T-cell (primary cell): Measurements from ENCODE around the gene ZNF432. TPM values are rescaled to one million over a fixed set of nuclear protein-coding genes. Genes with fewer than 3 reads are reported as not detected.

Experiments used
- ATAC-seq, 4 experiments: fragments of 200-7000 bp in 3 of 4; fragments of 150-1000 bp in 1 of 4; cut with Tn5 transposase; replicated peaks in 1 of 4; 1 replicate in 3 of 4; 2 replicates in 1 of 4; pipeline ENCODE4 v1.10.0; 2021; ENCODE audit warnings: moderate library complexity in 3 of 4, mild to moderate bottlenecking in 2 of 4, moderate number of reproducible peaks in 1 of 4
- CTCF ChIA-PET, 2 donors: fragments of 300-600 bp; sonication (Branson Sonifier 250); formaldehyde crosslinking; loops; one replicate each; lab custom pipeline; 2022; ENCODE audit warnings: antibody characterized with exemption in 2 of 2; lab: Charles Lee
- POLR2A ChIA-PET, 2 donors: fragments of 300-600 bp; sonication (Branson Sonifier 250); formaldehyde crosslinking; loops; one replicate each; lab custom pipeline; 2022; ENCODE audit warnings: antibody characterized with exemption in 2 of 2; lab: Charles Lee
- DNase-seq, 35 experiments: peaks; one replicate each; pipeline versions ENCODE4 v3.0.0 to v3.0.0-alpha.2; 2013 to 2023
- H3K27ac ChIP-seq: one replicate; pipeline ENCODE4 v1.5.1; 2013; ENCODE audit warnings: low read length
- H3K27me3 ChIP-seq, 2 experiments: replicated peaks in 1 of 2; 1 replicate in 1 of 2; 2 replicates in 1 of 2; pipeline versions ENCODE4 v1.6.1 to v1.7.0; 2013; ENCODE audit warnings: low read length in 1 of 2, mixed read lengths in 1 of 2; ENCODE audit not compliant: control insufficient read depth in 2 of 2, insufficient read depth in 2 of 2; ENCODE audit errors: extremely low read depth in 1 of 2
- H3K36me3 ChIP-seq, 2 donors: 1 replicate in 1 of 2; 2 replicates in 1 of 2; pipeline versions ENCODE4 v1.6.1 to v1.7.0; 2013; ENCODE audit warnings: low read length in 1 of 2; ENCODE audit not compliant: control insufficient read depth in 2 of 2, insufficient read depth in 1 of 2; ENCODE audit errors: extremely low read depth in 1 of 2
- H3K4me1 ChIP-seq, 2 experiments: 1 replicate in 1 of 2; 2 replicates in 1 of 2; pipeline versions ENCODE4 v1.6.1 to v1.7.0; 2013; ENCODE audit warnings: low read length in 2 of 2, mixed read lengths in 1 of 2; ENCODE audit not compliant: insufficient read depth in 2 of 2, control insufficient read depth in 1 of 2; ENCODE audit errors: extremely low read depth in 1 of 2
- H3K4me3 ChIP-seq, 2 donors: 1 replicate in 1 of 2; 2 replicates in 1 of 2; pipeline versions ENCODE4 v1.5.1 to v1.7.0; 2013; ENCODE audit warnings: mild to moderate bottlenecking in 2 of 2, low read length in 1 of 2, moderate library complexity in 1 of 2; ENCODE audit not compliant: control insufficient read depth in 1 of 2; ENCODE audit errors: extremely low read depth in 1 of 2
- H3K9me3 ChIP-seq: 2 replicates; pipeline ENCODE4 v1.7.0; 2013
- H3K27ac Mint-ChIP-seq, 2 donors: one replicate each; pipeline ENCODE4 v1.8.0; 2020 to 2021; ENCODE audit warnings: mild to moderate bottlenecking in 2 of 2, mixed read lengths in 2 of 2
- H3K27me3 Mint-ChIP-seq, 2 donors: one replicate each; pipeline ENCODE4 v1.8.0; 2021 to 2022; ENCODE audit warnings: mixed read lengths in 2 of 2
- H3K36me3 Mint-ChIP-seq: one replicate; pipeline ENCODE4 v1.8.0; 2021; ENCODE audit warnings: mixed read lengths
- H3K4me1 Mint-ChIP-seq, 3 donors: one replicate each; pipeline ENCODE4 v1.8.0; 2020 to 2022; ENCODE audit warnings: mixed read lengths in 3 of 3, mild to moderate bottlenecking in 1 of 3
- H3K4me3 Mint-ChIP-seq, 3 donors: one replicate each; pipeline ENCODE4 v1.8.0; 2020 to 2022; ENCODE audit warnings: mild to moderate bottlenecking in 3 of 3, mixed read lengths in 3 of 3, moderate library complexity in 3 of 3
- H3K9me3 Mint-ChIP-seq, 3 donors: one replicate each; pipeline ENCODE4 v1.8.0; 2020 to 2022; ENCODE audit warnings: mixed read lengths in 3 of 3
- WGBS: methylation state at CpG from one replicate; pipeline ENCODE4 v1.1.5; 2013; ENCODE audit warnings: missing lambda C conversion rate; ENCODE audit not compliant: insufficient coverage; 5-methylcytosine and 5-hydroxymethylcytosine counted together
- total RNA-seq, 35 experiments: library from RNA in 6 of 35; stranded (reverse) in 6 of 35; fragments of 120-200 nt in 1 of 35; gene quantifications; one replicate each; pipeline versions ENCODE4 v1.2.1 to v1.2.4 and lab custom pipeline; 2013 to 2026

The ZNF432 gene
- total RNA-seq, 5 donors from 2014 or later (not counting 1 experiment from before 2014, with no cell fraction given), result 12.9 to 22.1 (median 17.3) TPM

DNA sequence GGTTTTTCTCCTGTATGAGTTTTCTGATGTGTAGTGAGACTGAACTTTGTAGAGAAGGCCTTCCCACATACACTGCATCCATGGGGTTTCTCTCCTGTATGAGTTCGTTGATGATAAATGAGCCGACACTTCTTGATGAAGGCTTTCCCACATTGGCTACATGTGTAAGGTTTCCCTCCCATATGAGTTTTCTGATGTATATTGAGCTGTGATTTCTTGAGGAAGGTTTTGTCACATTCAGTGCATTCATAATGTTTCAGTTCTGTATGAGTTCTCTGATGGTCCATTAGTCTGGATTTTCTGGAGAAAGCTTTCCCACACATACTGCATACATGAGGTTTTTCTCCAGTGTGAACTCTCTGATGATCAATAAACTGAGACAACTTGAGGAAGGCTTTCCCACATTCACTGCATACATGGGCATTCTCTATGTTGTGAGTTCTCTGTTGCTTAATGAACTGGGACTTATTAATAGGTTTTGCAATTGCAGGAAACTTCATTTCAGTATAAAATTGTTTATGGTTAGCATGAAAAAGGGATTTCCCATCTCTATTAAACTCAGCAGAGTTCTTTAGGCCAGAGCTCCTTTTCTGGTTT lies 54.5 kb downstream of the ZNF432 start:
- peaks cover 80% of the 10 kb centered on the region for H3K36me3 Mint-ChIP-seq
- no peaks in the 10 kb centered on the region for H3K27me3 Mint-ChIP-seq
- ATAC-seq (no peak), DNase-seq (no peak)
- no peak overlapping the region for H3K4me3 Mint-ChIP-seq
- H3K27ac ChIP-seq, result no peak overlapping the region
- peaks cover 20 to 60% (median 57%) of the 10 kb centered on the region in 3 donors for H3K9me3 Mint-ChIP-seq
- no CpG with 5 or more reads among the region's 2 CpGs for WGBS
- ChIA-PET POLR2A (no interaction called here), CTCF (no interaction called here)
- H3K27ac Mint-ChIP-seq, result no peak overlapping the region
- H3K27me3 ChIP-seq, result no peaks in the 10 kb centered on the region
- H3K9me3 ChIP-seq, result peaks cover 36% of the 10 kb centered on the region
- H3K4me1 ChIP-seq, result no peaks in the 10 kb centered on the region
- H3K36me3 ChIP-seq, result peaks cover 16 to 38% of the 10 kb centered on the region in 2 donors
- no peak overlapping the region for H3K4me3 ChIP-seq
- H3K4me1 Mint-ChIP-seq, result no peaks in the 10 kb centered on the region

DNA sequence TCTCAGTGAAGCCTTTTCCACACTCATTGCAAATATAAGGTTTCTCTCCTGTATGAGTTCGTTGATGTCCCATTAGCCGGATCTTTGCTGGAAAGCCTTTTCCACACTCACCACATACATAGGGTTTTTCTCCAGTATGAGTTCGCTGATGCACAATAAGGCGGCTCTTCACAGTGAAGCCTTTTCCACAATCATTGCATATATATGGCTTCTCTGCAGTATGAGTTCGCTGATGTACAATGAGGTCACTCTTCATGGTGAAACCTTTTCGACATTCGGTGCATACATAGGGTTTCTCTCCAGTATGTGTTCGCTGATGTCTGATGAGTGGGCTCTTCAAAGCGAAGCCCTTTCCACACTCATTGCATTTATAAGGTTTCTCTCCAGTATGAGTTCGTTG lies 55.2 kb downstream of the ZNF432 start:
- H3K36me3 Mint-ChIP-seq, result peaks cover 79% of the 10 kb centered on the region
- ChIA-PET POLR2A (no interaction called here), CTCF (no interaction called here)
- DNase-seq (no peak), ATAC-seq (no peak)
- H3K27me3 Mint-ChIP-seq, result no peaks in the 10 kb centered on the region
- 100% methylated on average over 2 of the region's 10 CpGs for WGBS
- Histone ChIP-seq H3K27me3 (no peaks in the 10 kb centered on the region), H3K9me3 (peaks cover 33% of the 10 kb centered on the region), H3K27ac (no peak overlapping the region), H3K36me3 (peaks cover 13 to 31% of the 10 kb centered on the region in 2 donors), H3K4me3 (no peak overlapping the region), H3K4me1 (no peaks in the 10 kb centered on the region)
- peaks cover 25 to 65% (median 61%) of the 10 kb centered on the region in 3 donors for H3K9me3 Mint-ChIP-seq
- H3K4me1 Mint-ChIP-seq, result no peaks in the 10 kb centered on the region
- no peak overlapping the region for H3K4me3 Mint-ChIP-seq
- no peak overlapping the region for H3K27ac Mint-ChIP-seq

DNA sequence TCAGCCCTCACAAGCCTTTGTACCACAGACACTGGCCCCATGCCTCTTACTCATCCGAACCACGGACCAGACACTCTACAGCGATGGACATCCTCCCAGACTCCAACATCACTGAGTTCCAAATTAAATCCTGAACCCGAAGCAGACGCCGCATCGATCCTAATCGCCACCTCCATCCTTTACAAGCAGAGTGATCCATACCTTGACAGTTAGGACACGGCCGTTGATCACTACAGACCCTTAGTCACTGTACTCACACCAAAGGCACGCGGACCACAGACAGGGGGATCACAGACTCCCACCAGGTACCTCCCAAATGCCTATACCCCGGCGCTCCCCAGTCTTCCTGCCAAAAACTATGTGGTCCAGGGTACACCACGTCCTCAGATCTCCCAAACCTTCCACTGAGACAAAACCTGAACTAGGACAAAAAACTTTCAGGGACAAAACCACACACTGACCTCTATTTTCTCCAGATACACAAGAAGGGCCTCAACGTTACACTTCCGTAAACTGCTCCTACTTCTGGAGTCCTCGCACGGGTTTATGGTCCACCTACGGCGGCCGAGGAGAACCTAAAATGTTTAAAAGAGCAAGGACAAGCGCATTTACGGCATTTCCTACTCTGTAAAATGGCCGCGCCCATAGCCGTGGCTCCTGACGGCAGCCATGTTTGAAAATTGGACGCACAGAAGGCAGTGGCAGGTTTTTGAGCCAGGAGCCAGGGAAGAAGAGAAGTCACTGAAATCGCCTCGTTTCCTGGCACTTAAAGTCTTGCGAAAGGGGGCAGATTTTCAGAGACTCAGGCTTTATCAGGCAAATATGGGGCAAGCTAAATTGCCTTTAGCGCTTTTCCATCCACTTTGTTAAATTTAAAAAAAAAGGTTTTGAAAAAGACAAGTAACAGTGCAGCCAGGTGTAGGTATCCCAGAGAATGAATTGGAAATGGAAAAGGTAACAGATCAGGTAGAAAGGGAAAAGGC lies 62.0 kb downstream of the ZNF432 start, which contains the start of gene ZNF350:
ZNF350 (minus strand) TSS at position 532 of the 983 bp plus-strand sequence. CDS start 12,480 bp downstream, outside the sequence.
- 7% methylated on average over 29 of the region's 33 CpGs for WGBS
- H3K9me3 ChIP-seq, result peaks cover 14% of the 10 kb centered on the region

DNA sequence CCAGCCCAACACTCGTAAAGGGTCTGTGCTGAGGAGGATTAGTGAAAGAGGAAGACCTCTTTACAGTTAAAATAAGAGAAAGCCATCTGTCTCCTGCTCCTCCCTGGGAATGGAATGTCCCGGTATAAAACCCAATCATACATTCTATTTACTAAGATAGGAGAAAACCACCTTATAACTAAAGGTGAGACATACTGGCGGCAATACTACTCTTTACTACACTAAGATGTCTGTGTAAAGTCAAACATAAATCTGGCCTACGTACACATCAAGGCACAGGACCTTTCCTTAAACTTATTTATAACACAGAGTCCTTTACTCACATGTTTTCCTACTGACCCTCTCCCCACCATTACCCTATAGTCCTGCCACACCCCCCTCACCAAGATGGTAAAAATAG lies 65.3 kb downstream of the ZNF432 start:
- POLR2A ChIA-PET, result no interaction called here
- ATAC-seq (no peak), DNase-seq (no peak)
- CTCF ChIA-PET, result no interaction called here
- H3K4me3 Mint-ChIP-seq, result no peak overlapping the region
- Histone ChIP-seq H3K4me3 (no peak overlapping the region), H3K27ac (no peak overlapping the region), H3K9me3 (peaks cover 14% of the 10 kb centered on the region), H3K4me1 (peaks cover 0 to 17% of the 10 kb centered on the region in 2 experiments), H3K27me3 (no peaks in the 10 kb centered on the region), H3K36me3 (peaks cover 0 to 21% of the 10 kb centered on the region in 2 donors)
- H3K9me3 Mint-ChIP-seq, result peaks cover 9 to 66% (median 53%) of the 10 kb centered on the region in 3 donors
- peaks cover 77% of the 10 kb centered on the region for H3K36me3 Mint-ChIP-seq
- H3K27ac Mint-ChIP-seq, result no peak overlapping the region
- no peaks in the 10 kb centered on the region for H3K27me3 Mint-ChIP-seq
- no CpG with 5 or more reads among the region's 4 CpGs for WGBS
- H3K4me1 Mint-ChIP-seq, result peaks cover 16 to 34% (median 24%) of the 10 kb centered on the region in 3 donors

More for the DNA sequence above, 62.0 kb downstream of the ZNF432 start, which contains the start of gene ZNF350:
- ChIA-PET POLR2A (no interaction called here), CTCF (no interaction called here)
- H3K36me3 Mint-ChIP-seq, result peaks cover 61% of the 10 kb centered on the region
- H3K4me3 Mint-ChIP-seq, result peak within 1 kb of the TSS; percentile 95 to 99 (median 96)
- H3K4me3 ChIP-seq, result peak within 1 kb of the TSS; percentile 69 to 80
- peaks cover 0 to 6% of the 10 kb centered on the region in 2 donors for H3K36me3 ChIP-seq
- peak within 1 kb of the TSS; percentile 93 to 95 for H3K27ac Mint-ChIP-seq
- H3K27me3 Mint-ChIP-seq, result no peaks in the 10 kb centered on the region
- ATAC-seq (peak; percentile 96 to 98 (median 98)), DNase-seq (peak; percentile 72 to 93 (median 88))
- H3K27ac ChIP-seq, result peak within 1 kb of the TSS; percentile 61
- H3K4me1 Mint-ChIP-seq, result peaks cover 16 to 31% (median 24%) of the 10 kb centered on the region in 3 donors
- H3K27me3 ChIP-seq, result no peaks in the 10 kb centered on the region
- peaks cover 0 to 17% of the 10 kb centered on the region in 2 experiments for H3K4me1 ChIP-seq
- peaks cover 19 to 55% (median 44%) of the 10 kb centered on the region in 3 donors for H3K9me3 Mint-ChIP-seq

Other genes starting within 250 kb of the ZNF432 start
- gene ZNF577, start 160.9 kb downstream of the ZNF432 start, total RNA-seq, result 10 to 100 TPM in 4 of 5 donors, 1 to 10 TPM in 1; 8.7 to 17.8 (median 13.7) TPM
- gene ZNF649, start 143.8 kb downstream of the ZNF432 start, total RNA-seq, result 10 to 100 TPM; 12.4 to 28.2 (median 23.8) TPM
- 1 to 10 TPM; 1.1 to 8.8 (median 4.7) TPM for gene ZNF613, start 121.4 kb downstream of the ZNF432 start, total RNA-seq
- gene ZNF350, start 62.0 kb downstream of the ZNF432 start, total RNA-seq, result 10 to 100 TPM; 27.4 to 33.4 (median 29.0) TPM
- gene ZNF615, start 40.6 kb downstream of the ZNF432 start, total RNA-seq, result 10 to 100 TPM; 12.3 to 18.9 (median 16.9) TPM
- 10 to 100 TPM in 1 of 5 donors, 1 to 10 TPM in 4; 7.5 to 10.1 (median 9.2) TPM for gene ZNF614, start 20.5 kb downstream of the ZNF432 start, total RNA-seq
- 10 to 100 TPM; 25.4 to 34.3 (median 32.2) TPM for gene ZNF841, start 46.9 kb upstream of the ZNF432 start, total RNA-seq
- 10 to 100 TPM in 3 of 5 donors, 1 to 10 TPM in 2; 3.6 to 18.3 (median 14.4) TPM for gene ZNF616, start 91.1 kb upstream of the ZNF432 start, total RNA-seq
- 10 to 100 TPM; 27.6 to 43.9 (median 35.0) TPM for gene ZNF836, start 122.8 kb upstream of the ZNF432 start, total RNA-seq
- gene PPP2R1A, start 141.2 kb upstream of the ZNF432 start, total RNA-seq, result 100 to 1,000 TPM; 177 to 203 (median 191) TPM
- 10 to 100 TPM; 40.3 to 46.6 (median 42.0) TPM for gene ZNF766, start 220.7 kb upstream of the ZNF432 start, total RNA-seq
- gene ZNF480, start 248.3 kb upstream of the ZNF432 start, total RNA-seq, result 10 to 100 TPM in 4 of 5 donors, 1 to 10 TPM in 1; 9.3 to 22.1 (median 18.9) TPM